Left renal pelvis (tissue), 4 donors: ENCODE results near the gene ZBTB17. TPM values are rescaled to one million over a fixed set of nuclear protein-coding genes. Genes with fewer than 3 reads are reported as not detected.
"Not testable (repeated sequence)": the region's sequence is repeated elsewhere in the genome, so short reads cannot be mapped to it uniquely, and the experiment has no call there.

Experiments
- DNase-seq, 4 donors: peaks; one replicate each; pipeline ENCODE4 v3.0.0-alpha.2; 2013; ENCODE audit warnings: low read depth in 4 of 4, low spot score in 3 of 4
- polyA plus RNA-seq, 4 donors: library from polyadenylated mRNA; unstranded; fragments of 120-200 nt; gene quantifications; one replicate each; pipeline ENCODE4 v1.2.1, GENCODE V29; 2013; ENCODE audit not compliant: insufficient read length in 4 of 4

The ZBTB17 gene
- polyA plus RNA-seq, 4 donors, result 26.7 to 40.9 (median 28.5) TPM

DNA sequence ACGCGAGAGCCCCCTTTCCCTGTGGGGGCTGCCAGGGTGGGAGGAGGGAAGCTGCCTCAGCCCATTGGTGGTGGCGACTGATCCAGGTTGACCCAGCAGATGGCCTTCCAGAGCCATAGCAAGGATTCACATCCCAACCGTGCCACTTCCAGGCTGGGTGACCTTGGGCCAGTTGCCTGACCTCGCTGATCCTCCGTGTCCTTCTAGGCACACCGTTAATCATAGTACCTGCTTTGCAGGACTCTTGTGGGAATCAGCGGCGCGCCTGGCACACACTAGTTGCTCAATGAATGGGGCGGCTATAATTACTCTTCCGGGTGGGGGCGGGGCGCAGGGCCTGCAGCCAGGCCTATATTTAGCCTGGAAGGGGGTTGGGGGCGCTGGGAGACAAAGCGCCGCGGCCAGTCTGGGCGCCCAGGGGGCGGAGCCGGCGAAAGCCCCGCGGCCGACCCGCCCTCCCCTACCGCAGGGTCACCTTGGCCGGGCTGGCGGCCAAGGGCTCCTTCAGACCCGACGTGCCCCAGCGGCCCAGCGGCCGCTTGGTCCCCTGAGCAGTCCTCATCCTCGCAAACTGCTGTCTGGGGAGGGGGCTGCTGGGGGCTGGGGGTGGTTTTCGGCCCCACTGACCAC, 36.8 kb upstream of the ZBTB17 start:
- peak in 1 of 4 donors; percentile 64 for DNase-seq

- DNase-seq, result no peak
These were observed 36.2 kb upstream of the ZBTB17 start for GRCh38 chr1:16011936-16012589.

GRCh38 chr1:16010837-16011236, 34.9 kb upstream of the ZBTB17 start:
- DNase-seq, result no peak

DNA sequence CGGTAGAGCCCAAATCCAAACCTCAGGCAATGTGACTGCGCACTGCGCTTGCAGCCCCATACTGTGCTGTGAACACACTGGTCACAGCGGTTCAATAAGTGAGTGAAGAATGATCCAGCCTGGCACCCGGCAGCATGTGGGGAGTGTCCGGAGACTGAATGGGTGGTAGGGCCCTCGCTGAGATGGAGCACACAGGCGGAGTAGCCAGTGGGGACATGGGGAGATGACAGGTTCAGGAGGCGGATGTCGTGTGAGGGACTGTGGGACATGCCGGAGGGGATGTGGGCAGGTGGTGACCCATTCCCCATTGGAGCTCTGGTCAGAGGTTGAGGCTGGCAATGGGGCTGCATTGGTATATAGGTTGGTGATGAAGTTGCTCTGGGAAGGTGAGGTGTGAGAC, 33.8 kb upstream of the ZBTB17 start:
- DNase-seq, result no peak

GRCh38 chr1:16009030-16009460, 33.1 kb upstream of the ZBTB17 start:
- DNase-seq, result peak in 1 of 4 donors; percentile 68

DNA sequence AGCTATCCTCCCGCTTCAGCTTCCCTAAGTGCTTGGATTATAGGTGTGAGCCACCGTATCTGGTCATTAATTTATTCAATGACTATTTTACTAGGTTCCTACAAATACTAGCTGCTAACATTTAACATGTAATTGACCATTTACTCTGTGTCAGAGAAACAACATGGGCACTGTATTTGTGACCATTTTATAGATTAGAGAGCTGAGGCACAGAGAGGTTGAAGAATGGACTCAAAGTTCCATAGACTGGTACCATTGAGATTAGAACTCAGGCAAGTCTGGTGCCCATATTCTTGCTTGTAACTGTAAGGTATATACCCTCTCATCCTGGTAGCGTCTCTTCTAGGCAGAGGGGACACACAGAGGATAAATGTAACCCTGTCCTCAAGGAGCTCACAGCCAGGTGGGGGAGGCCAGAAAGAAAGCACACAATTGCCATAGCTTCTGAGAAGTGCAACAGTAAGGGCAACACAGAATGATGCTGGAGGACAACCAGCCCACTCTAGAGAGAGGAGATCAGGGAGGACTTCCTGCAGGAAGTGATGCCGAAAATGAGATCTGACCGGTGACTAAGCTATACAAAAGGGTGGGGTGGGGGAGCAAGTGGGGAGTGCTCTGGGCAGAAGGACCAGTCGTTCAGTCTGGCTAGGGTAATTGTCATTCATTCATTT, 31.9 kb upstream of the ZBTB17 start:
- no peak for DNase-seq

DNA sequence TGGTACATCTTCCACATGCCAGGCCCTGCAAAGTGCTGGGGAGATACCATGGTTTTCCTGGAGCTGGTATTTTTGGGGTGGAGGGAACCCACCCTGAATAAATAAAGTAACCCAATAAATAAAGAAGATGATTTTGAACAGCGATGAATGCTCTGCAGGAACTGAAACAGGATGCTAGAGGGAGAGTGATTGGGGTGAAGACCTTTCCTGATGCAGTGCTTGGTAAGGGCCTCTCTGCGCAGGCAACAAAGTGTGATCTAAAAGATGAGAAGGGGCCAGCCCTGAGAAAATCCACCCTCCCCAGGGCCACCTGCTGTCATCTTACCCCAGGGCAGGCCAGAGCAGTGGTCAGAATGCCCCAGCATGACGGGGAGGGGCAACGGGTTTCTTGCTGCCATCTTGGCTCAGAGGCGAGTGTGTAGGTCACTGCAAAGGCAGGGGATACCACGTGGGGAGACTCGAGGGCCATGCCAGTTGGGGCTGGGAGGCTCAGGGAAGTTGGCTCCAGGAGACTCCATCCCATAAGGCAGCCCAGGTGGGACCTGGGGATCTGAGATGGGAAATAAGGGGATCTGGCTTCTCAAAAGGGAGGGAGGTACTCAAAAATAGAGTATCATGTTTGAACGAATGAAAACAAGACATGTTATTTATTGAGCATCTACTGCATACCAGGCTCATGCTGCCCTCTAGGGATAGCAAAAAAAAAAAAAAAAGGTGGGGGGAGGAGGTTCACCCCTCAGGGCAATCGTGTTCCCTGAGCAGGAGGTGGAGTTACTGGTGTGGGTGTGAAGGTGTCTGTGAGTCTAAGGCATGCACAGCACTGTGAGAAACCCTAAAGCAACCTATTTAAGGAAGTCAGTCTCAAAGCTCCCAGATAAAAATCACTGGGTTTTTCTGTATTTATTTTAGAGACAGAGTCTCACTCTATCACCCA, 30.9 kb upstream of the ZBTB17 start:
- DNase-seq, result no peak

GRCh38 chr1:16006010-16006409, 30.1 kb upstream of the ZBTB17 start:
- no peak for DNase-seq

DNA sequence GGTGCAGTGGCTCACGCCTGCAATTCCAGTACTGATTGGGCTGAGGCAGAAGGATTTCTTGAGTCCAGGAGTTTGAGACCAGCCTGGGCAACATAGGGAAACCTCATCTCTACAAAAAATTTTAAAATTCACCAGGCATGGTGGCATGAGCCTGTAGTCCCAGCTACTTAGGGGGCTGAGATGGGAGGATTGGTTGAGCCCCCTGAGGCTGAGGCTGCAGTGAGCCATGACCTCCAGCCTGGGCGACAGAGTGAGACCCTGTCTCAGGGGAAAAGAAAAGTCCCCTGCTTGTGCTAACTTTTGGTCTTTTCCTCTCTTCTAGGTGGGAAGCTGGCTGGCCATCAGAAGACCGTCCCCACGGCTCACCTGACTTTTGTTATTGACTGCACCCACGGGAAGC, 29.7 kb upstream of the ZBTB17 start:
- DNase-seq, result no peak

- not testable (repeated sequence) for DNase-seq
These were observed 25.4 kb upstream of the ZBTB17 start for GRCh38 chr1:16001274-16001673.

- no peak for DNase-seq
These were observed 23.0 kb upstream of the ZBTB17 start for GRCh38 chr1:15998929-15999328.

- DNase-seq, result no peak
These were observed 21.9 kb upstream of the ZBTB17 start for GRCh38 chr1:15997637-15998280.

DNA sequence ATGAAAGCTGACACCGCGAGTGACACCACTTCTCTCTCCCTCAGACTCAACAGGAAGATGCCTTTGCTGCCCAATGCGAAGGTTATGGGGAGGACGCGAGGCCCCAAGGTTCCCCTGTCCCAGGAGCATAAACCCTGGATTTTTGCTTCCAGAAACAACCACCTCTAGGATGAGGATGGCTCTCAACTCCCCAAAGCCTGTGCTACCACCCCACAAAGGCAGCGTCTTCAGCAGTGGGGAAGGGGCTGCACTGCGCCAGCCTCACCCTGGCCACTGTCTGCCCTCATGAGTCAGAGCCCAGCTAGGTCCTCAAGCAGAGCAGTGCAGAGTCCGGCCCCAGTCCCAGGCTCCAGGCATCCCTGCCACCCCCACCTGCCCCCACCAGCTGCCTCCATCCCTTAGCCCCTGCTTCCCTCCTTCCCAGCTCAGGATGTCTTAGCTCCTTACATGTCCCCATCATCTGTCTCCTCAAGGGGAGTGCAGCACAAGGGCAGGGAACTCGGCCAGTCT, 21.2 kb upstream of the ZBTB17 start:
- no peak for DNase-seq

- DNase-seq, result no peak
These were observed 18.9 kb upstream of the ZBTB17 start for GRCh38 chr1:15994590-15995351.

DNA sequence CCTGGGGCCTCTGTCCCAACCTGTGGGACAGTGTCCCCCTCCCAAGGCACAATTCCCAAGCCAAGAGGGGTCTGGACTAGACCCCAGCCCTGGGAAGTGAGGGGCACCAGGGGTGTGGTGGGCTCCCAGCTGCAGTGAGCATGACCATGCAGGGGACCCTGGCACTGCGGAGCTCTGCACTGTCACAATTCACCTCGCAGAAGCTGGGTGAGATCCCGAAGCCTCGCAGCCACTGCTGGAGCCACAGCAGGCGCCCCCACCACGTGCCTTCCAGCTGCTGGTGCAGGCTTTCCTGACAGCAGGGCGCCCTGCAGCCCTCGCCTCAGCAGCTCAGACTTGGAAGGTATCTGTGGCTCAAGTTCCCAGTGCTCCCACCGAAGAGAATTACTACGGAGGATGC, 18.2 kb upstream of the ZBTB17 start:
- DNase-seq, result no peak

GRCh38 chr1:15993666-15994065, 17.8 kb upstream of the ZBTB17 start:
- no peak for DNase-seq

GRCh38 chr1:15992582-15993500, 16.9 kb upstream of the ZBTB17 start:
- DNase-seq, result no peak

DNA sequence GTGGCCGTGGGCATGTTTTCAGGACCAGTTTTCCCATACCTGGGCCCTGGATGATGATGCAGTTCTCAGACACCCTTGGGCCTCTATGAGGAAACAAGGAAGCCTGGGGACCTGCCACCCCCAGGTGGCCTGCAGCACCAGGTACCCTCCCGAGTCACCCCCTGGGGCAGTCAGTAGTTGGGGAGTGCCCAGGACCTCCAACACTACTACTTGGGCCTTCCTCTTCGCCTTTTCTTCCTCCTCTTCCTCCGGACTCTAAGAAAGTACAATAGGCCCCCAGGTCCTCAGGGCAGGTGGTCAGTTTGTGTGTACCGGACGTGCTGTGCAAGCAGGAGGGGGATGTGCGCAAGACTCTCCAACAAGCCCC, 16.3 kb upstream of the ZBTB17 start:
- DNase-seq, result no peak
